ENCODE results near the gene NUP210L.

NUP210L gene

GRCh38 chr1:153944005-153944826 lies 210.7 kb downstream of the NUP210L start:
- DNase-seq (ENCODE audit: low spot score) = no peak

GRCh38 chr1:153942766-153943549 lies 211.9 kb downstream of the NUP210L start:
- DNase-seq (ENCODE audit: low spot score) = no peak

All from ecto neural progenitor cell (in vitro differentiated cells).